HepG2 (cell line): Measurements from ENCODE around the gene ATP1A1. TPM values are rescaled to one million over a fixed set of nuclear protein-coding genes. Genes with fewer than 3 reads are reported as not detected.

Experiments
- ATF1 ChIP-seq: IDR thresholded peaks from 2 replicates; pipeline ENCODE4 v1.6.1; 2016; ENCODE audit warnings: mild to moderate bottlenecking, control low read depth
- ELF1 ChIP-seq: sonication (generic); formaldehyde crosslinking; IDR thresholded peaks from 2 replicates; pipeline ENCODE4 v1.4.0; 2020; ENCODE audit warnings: missing genetic modification reagents
- ERF ChIP-seq: IDR thresholded peaks from 2 replicates; pipeline ENCODE4 v1.6.1; 2018; ENCODE audit warnings: missing biosample characterization, missing genetic modification reagents
- NRL ChIP-seq: sonication (generic); formaldehyde crosslinking; IDR thresholded peaks from 2 replicates; pipeline ENCODE4 v1.5.0; 2020; ENCODE audit warnings: missing genetic modification reagents, mild to moderate bottlenecking, moderate library complexity, borderline replicate concordance
- SATB2 ChIP-seq: sonication (generic); formaldehyde crosslinking; IDR thresholded peaks from 2 replicates; pipeline ENCODE4 v1.5.0; 2020; ENCODE audit warnings: missing genetic modification reagents
- TAF1 ChIP-seq: sonication (generic); formaldehyde crosslinking; IDR thresholded peaks from 2 replicates; pipeline ENCODE4 v1.4.0; 2020; ENCODE audit warnings: missing genetic modification reagents
- ZNF549 ChIP-seq: sonication (generic); formaldehyde crosslinking; IDR thresholded peaks from 2 replicates; pipeline ENCODE4 v1.5.0; 2020; ENCODE audit warnings: missing genetic modification reagents
- ZSCAN5A ChIP-seq: sonication (generic); formaldehyde crosslinking; IDR thresholded peaks from 2 replicates; pipeline ENCODE4 v1.8.0; 2022; ENCODE audit warnings: mild to moderate bottlenecking, missing genetic modification reagents, borderline replicate concordance
- polyA plus RNA-seq, 8 experiments: library from polyadenylated mRNA; depleted of rRNA in 3 of 8; stranded (reverse) in 7 of 8; unstranded in 1 of 8; fragments of >200 nt; fragmentation: Illumina TruSeq in 4 of 8; extraction: Trizol in 4 of 8; gene quantifications; 2 replicates each; pipeline versions ENCODE4 v1.2.1 to v1.2.3, GENCODE V29; 2011 to 2016; ENCODE audit warnings: low read depth in 4 of 8, missing spikeins in 1 of 8, mixed read lengths in 1 of 8; ENCODE audit not compliant: insufficient read depth in 1 of 8
- total RNA-seq, 5 experiments: library from RNA; depleted of rRNA; stranded (reverse); fragments of >200 nt; fragmentation: Illumina TruSeq; extraction: Trizol; gene quantifications; 2 replicates each; pipeline ENCODE4 v1.2.3, GENCODE V29; 2016; ENCODE audit warnings: low read depth in 1 of 5
- TF ChIP-seq, protein P1 (sequence below): sonication (generic); formaldehyde crosslinking; IDR thresholded peaks from 2 replicates; pipeline ENCODE4 v1.4.0; 2020; ENCODE audit warnings: low read depth, missing genetic modification reagents

ATP1A1 gene
- total and polyA plus RNA-seq, 2 of the 13 experiments (the other 11 are each of a cell fraction or from before 2014, with no cell fraction given): 280 to 705 TPM

- TF ChIP-seq, protein P1, sequence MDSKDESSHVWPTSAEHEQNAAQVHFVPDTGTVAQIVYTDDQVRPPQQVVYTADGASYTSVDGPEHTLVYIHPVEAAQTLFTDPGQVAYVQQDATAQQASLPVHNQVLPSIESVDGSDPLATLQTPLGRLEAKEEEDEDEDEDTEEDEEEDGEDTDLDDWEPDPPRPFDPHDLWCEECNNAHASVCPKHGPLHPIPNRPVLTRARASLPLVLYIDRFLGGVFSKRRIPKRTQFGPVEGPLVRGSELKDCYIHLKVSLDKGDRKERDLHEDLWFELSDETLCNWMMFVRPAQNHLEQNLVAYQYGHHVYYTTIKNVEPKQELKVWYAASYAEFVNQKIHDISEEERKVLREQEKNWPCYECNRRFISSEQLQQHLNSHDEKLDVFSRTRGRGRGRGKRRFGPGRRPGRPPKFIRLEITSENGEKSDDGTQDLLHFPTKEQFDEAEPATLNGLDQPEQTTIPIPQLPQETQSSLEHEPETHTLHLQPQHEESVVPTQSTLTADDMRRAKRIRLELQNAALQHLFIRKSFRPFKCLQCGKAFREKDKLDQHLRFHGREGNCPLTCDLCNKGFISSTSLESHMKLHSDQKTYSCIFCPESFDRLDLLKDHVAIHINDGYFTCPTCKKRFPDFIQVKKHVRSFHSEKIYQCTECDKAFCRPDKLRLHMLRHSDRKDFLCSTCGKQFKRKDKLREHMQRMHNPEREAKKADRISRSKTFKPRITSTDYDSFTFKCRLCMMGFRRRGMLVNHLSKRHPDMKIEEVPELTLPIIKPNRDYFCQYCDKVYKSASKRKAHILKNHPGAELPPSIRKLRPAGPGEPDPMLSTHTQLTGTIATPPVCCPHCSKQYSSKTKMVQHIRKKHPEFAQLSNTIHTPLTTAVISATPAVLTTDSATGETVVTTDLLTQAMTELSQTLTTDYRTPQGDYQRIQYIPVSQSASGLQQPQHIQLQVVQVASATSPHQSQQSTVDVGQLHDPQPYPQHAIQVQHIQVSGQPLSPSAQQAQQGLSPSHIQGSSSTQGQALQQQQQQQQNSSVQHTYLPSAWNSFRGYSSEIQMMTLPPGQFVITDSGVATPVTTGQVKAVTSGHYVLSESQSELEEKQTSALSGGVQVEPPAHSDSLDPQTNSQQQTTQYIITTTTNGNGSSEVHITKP: peak; percentile 59; the same call in 1 of the 2 replicates
- TF ChIP-seq TAF1 (CRISPR knock-in tag) (peak; percentile 94), ZNF549 (no peak), NRL (peak; percentile 98), ZSCAN5A (CRISPR knock-in tag) (no peak), SATB2 (peak; percentile 83; the same call in 1 of the 2 replicates), ELF1 (peak; percentile 93), ATF1 (no peak), ERF (peak; percentile 51; the same call in 1 of the 2 replicates)
These were observed 45.2 kb downstream of the ATP1A1 start (continued) for GRCh38 chr1:116418091-116418830.
